GM21619 (cell line): ENCODE measurements around the gene CABYR.

Source experiments
- ATAC-seq: cut with Tn5 transposase; IDR thresholded peaks from one replicate; pipeline ENCODE4 v1.9.1; 2021; ENCODE audit not compliant: unreplicated experiment

The CABYR gene

DNA sequence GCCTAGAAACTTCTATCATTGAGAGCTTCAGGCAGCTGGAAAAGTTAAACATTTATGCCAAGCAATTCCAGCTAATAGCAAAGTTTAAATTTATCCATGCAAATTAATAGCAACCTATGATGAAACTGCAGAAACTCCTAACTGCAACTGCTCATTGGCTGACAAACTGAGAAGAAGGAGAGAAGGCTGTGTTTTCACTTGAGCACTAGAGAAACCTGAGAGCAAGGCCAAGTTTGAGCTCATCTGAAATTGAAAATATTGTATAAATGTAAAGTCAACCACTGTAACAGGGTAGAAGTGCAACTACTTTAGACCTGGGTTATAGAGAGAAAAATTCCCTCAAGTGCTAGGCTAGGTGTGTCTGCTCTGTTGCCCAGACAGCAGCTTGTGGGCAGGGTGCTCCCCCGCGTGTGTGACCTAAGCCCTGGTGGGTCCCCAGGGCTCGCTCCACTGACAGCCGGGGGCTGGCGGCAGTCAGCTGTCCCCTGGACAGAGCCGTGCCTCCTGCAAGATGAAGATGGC is 50.2 kb downstream of the CABYR start:
- peak; percentile 75 for ATAC-seq

DNA sequence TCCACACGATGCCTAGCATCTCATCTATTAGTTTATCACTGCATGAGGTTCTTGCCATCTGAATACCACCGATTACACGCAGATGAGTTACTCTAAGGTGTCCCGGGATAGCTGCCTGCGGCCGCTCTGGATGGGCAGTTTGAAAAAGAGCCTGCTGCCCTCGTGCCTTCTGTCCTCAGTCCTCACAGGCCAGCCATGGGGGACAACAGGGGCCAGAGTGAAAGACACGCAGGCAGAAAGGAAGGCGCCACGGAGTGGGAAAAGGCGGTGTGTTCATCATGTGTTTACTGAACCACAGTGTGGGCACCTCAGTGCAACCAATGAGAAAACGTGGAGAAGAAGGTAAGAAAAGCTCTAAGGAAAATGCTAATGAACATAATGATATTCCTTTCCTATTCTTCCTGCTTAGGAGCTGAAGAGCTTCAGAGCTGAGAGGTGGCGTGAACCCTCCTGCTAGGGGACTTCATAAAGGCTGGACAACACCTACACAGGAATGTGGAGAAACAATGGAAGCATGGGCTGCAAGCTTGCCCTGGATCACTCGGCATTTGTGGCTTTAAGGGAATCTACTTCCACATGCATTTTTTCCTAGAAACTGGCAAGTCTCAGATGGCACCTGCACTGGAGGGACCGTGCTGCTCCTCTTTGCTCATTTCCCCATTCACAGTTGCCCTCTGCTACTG is 50.9 kb downstream of the CABYR start:
- no peak for ATAC-seq

DNA sequence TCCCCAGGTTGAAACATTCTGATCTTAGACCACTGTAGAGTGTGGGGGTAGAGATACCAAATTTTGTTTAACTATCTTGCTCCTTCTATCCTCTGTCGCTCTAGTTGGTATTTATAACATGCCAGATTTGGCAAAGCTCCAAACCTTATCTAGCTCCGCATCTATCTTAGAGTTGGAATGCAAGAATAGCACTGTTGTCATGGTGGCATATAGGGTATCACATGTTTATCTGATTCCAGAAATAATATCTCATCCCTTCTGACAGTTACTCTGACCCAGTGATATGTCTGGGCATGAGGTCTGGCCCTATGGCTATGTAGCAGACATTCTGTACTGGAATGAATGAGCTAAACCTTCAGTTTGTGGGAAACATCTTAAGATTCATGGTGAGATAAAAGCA is 51.7 kb downstream of the CABYR start:
- ATAC-seq = no peak

DNA sequence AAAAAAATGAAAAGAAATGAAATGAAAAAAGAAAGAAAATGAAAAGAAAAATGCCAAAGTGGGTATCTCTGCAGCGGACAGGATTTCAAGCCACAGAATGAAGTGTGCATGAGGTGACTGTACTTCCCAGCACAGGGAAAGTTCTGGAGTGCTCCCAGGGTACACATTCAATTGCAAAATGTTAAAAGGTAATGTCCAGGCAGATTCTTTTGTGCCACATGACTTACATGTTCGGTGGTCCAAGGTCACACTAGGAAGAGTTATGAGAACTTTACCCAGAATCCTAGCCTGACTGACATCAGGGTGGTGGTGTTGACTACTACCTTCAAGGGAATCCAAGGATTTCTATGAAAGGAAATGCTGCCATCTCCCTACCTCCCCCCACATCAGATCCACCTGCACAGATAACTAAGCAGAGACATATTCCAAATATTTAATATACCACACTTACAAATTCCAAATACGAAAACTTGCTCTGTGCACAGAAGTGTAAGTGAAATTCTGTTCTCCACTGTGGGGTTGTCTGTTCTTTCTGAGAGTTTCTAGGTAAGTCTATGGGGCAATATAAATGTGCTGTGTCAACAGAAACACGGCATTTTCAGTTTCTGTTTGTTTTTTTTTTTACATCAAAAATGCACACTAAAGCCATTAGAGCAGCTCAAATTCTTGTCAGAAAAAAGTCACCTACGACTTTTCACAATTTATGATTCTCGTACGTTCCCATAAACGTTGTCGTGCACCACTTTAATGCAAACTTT is 56.6 kb downstream of the CABYR start:
- no peak for ATAC-seq

DNA sequence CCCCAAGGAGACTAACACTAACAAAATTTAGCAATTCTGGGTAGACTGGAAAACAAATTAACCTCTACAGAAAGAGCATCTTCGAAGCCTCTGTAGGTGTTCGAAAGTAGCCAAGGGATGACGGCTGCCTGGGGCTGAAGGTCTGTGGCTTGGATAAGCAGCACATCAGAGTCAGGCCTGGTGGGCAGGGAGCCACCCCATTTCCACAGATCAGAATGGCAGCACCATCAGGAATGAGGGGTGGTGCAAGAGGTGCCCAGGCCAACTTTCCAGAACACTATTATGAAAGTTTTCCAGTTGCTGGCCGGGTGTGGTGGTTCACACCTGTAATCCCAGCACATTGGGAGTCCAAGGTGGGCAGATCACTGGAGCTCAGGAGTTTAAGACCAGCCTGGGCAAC is 57.9 kb downstream of the CABYR start:
- ATAC-seq = no peak

DNA sequence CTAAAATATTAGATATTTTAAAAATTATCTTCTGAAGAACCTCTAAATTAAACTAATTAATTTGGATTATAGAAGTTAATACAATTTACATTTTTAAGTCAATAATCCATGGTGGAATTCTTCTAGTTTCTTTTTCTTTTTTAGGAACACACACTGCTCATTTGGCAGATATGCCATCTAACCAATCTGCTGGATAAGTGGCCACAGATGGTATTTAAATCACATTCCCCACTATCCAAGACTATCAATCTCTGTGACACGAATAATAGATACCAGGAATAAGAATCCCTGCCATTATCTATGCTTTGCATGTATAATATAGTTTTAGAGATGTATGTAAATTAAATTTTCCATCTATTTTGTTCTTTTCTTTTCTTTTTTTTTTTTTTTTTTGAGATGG is 58.5 kb downstream of the CABYR start:
- no peak for ATAC-seq

DNA sequence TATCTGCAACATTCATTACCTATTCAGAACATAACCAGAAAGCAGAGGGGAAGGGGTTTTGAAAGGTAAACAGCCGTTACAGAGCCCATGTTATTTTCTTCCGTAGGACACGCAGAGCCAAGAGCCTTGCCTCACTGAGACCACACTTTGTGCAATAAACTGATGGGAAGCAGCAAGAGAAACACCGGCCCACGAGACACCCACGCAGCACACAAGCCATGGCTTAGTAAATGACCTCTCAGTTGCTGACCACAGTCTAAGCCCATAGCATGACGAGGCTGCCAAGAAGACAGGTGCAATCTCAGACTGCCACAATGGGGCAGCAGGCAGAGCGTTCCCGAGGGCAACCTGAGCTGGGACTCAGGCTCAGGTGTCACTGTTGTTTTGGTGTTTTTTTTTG is 59.6 kb downstream of the CABYR start:
- ATAC-seq = no peak

DNA sequence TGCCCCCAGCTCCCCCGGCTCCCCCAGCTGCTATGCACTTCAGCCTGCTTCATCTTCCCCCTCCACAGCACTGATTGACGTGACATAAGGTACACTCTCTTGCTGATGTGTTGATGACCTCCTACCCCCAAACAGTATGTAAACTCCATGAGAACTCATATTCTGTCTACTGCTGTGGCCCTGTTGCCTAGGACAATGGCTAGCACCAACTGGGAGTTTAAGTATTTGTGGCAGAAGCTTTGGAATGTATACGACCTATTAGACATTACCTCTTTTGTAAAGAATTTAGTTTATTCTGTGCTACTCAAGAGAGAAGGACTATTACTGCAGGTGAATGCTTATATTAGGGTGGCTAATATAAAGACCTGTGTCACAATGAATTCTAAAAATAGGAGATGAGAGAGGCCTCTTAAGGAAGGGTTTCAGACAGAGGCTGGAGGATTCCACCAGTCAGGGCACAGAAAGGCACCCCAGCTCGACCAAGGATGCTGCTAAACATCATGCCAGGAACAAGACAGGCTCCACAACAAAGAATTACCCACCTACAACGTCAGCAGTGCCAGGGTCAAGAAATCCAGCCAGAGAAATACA is 60.6 kb downstream of the CABYR start:
- no peak for ATAC-seq

DNA sequence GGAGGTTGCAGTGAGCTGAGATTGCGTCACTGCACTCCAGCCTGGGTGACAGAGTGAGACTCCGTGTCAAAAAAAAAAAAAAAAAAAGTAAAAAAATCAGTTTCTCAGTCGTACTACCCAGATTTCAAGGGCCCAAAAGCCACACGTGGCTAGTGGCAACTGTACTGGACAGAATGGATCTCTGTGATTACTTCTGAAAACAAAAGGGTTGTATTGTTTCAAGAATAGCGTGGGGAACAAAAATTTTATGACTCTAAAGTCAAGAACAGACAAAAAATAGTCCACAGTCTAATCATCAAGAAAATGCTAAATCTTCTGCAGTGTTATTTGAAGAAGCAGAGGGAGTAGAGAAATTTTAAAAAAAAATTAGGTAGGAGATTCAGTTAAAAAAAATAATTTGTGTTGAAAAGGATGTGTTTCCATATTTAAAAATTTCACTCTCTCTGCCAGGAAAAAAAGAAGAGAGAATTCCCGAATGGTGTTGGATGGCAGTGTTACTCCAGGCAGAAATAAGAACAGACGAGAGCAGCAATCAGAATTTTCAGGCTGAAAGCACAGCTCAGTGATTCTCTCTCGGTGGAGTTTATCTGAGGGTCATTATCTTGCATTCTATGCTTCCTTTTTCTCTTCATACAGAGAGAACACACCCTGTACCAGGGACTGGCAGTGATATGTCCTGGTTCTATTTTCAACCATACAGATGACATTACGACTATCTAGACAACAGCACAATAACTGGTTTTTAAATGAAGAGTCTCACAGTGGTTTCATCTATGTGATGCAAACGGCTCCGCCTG is 61.8 kb downstream of the CABYR start:
- ATAC-seq = no peak

DNA sequence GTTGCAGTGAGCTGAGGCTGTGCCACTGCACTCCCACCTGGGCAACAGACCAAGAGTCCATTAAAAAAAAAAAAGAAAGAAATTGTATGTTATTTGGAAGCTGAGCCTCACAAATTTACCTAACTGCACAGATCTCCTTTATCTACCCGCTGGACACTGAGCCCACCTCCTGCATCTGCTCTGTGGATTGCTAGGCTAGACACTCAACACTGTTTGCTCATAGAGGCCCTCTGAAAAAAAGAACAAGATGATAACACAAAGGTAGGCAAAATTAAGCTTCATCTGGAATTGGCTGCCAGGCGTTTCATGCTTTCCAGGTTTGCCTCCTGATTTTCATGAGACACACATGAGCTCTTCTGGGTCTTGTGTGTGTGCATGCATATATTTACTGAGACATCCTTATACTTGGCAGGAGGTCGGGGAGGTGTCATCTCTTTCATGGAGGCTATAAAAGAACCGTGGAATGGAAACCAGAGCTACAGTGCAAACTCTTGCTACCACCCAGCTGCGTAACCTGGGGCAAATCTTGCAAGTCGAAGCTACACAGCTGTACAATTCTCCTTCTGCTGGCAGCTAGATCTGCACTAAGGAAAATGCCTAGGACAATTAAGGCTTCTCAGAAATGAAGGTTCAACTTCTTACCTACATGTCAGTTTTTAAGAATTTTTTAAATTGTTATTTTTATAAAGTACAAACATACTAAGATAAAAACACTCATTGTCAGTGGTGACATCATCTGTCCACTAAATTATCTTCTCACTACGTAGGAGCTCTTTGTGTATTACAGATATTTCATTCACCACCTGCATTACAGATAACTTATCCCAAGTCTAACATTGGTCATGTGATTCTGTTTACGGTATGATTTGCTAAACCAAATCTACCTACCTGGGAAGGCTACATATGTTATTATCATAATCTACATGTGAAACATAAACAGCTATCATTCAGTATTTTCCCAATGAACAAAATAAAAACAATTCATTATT is 63.1 kb downstream of the CABYR start:
- no peak for ATAC-seq

DNA sequence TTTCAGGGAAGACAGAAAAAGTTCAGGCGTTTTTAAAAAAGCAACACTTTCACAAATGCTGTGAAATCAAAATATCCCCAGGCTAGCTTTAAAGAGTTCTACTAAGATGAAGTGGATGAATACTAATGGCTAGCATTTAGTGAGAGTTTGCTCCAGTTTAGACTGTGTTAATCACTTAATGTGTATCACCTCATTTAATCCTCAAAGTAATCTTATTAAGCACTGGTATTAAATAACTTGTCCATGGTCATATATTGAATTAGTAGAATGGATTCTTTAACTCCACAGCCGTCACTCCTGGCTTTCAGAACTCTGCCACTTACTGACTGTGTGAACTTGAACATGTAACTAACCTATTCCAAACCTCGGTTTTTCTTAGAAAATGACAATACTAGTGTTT is 66.0 kb downstream of the CABYR start:
- no peak for ATAC-seq

DNA sequence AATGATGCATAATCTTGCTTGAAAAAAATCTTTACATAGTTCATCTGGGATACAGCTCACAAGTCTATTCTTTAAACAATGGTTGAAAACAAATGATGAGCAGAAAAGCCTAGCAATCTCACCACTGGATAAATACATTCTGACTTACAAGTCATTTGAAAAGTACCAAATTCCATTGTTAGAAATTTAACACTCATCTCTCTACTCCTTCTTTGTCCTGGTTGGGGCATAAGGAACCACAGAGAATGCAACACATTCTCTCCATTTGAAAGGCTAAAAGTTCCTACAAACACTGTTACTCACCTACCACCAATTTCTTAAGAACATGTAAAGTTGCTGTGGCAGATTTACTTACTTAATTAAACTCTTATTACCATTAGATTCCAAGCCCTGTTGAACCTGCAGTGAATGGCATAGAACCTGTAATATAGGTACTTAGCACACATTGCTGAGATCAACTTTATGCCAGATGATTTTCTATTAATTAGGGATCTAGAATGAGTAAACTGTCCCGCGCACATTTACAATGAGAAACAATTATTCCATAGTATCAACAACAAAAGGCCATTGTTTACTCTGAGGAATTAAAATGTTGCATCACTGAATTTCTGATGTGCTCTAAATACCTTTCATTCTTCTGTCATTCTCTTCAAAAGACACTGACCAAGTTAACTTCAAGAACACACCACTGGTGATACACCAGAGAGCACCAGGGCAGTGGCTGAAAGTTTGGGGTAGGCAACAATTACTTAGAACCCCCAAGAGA is 69.6 kb downstream of the CABYR start:
- ATAC-seq = no peak

DNA sequence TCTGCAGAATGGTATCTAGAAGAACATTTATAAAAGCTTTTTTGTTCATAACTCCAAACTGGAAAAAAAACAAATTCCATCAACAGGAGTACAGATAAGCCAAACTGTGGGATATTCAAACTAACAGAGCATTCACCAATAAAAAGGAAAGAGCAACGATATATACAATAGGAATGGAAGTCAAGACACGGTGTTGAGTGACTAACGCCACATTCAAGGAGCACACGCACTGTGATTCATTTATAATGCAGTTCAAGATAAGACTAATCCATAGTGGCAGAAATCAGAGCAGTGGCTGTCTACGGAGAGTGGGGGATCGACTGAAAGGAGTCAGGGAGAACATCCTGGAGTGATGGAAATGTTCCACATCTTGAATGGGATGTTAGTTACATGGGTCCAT is 70.7 kb downstream of the CABYR start:
- ATAC-seq = no peak
